Left lung (tissue), 14 donors: ENCODE measurements around the gene TWF2. TPM values are rescaled to one million over a fixed set of nuclear protein-coding genes. Genes with fewer than 3 reads are reported as not detected.
"Not testable (repeated sequence)": the region's sequence is repeated elsewhere in the genome, so short reads cannot be mapped to it uniquely, and the experiment has no call there.

Experiments
- ATAC-seq: fragments of 200-7000 bp; cut with Tn5 transposase; one replicate; pipeline ENCODE4 v1.9.1; 2020; ENCODE audit warnings: moderate library complexity
- DNase-seq, 4 donors: peaks; one replicate each; pipeline ENCODE4 v3.0.0-alpha.2; 2013 to 2020
- H3K27ac ChIP-seq, 2 donors: fragments of 200-600 bp; sonication (generic) in 1 of 2; one replicate each; pipeline versions ENCODE4 v1.5.0 to v1.8.0; 2020 to 2021
- H3K27me3 ChIP-seq, 2 donors: fragments of 200-600 bp; sonication (generic) in 1 of 2; one replicate each; pipeline versions ENCODE4 v1.5.0 to v1.8.0; 2020 to 2021
- H3K36me3 ChIP-seq, 2 donors: fragments of 200-600 bp; sonication (generic) in 1 of 2; one replicate each; pipeline versions ENCODE4 v1.5.0 to v1.8.0; 2020 to 2021
- H3K4me1 ChIP-seq, 2 donors: fragments of 200-600 bp; one replicate each; pipeline ENCODE4 v1.8.0; 2021
- H3K4me3 ChIP-seq, 2 donors: fragments of 200-600 bp; sonication (generic) in 1 of 2; one replicate each; pipeline versions ENCODE4 v1.5.0 to v1.8.0; 2020 to 2021; ENCODE audit warnings: mild to moderate bottlenecking in 1 of 2
- H3K9me3 ChIP-seq, 2 donors: fragments of 200-600 bp; sonication (generic) in 1 of 2; one replicate each; pipeline versions ENCODE4 v1.5.0 to v1.8.0; 2020 to 2021
- intact Hi-C, 2 donors: fragments of 100-400 bp; cut with DNase I; formaldehyde crosslinking; loops; one replicate each; pipeline versions ENCODE4 v1.11.2 to v1.14.2; 2022
- long read RNA-seq, 12 donors: library from polyadenylated mRNA in 2 of 12; unstranded in 2 of 12; transcript quantifications; one replicate each; pipeline ENCODE4 v2.0.0 and lab custom pipeline, GENCODE V29; 2019 to 2026
- polyA plus RNA-seq, 6 donors: library from polyadenylated mRNA; unstranded; fragments of 120-200 nt; gene quantifications; one replicate each; pipeline ENCODE4 v1.2.1, GENCODE V29; 2013; ENCODE audit not compliant: insufficient read length in 6 of 6
- total RNA-seq, 2 donors: library from RNA; stranded (reverse); fragmentation: NEBNext Ultra II Directional; extraction: Animal tissue kit (Norgen Biotek cat#: 25700); gene quantifications; one replicate each; pipeline ENCODE4 v1.2.1, GENCODE V29; 2021
- TF ChIP-seq, protein P1 (sequence below), 2 donors: fragments of 200-600 bp; sonication (generic) in 1 of 2; IDR thresholded peaks; one replicate each; pipeline versions ENCODE4 v1.5.0 to v1.8.0; 2021; ENCODE audit warnings: antibody characterized with exemption in 2 of 2
- donor health status: DM: no; HTN: yes; CAD: no.
- donor health status: DM: no; HTN: no; CAD: no.

TWF2 gene
- total RNA-seq = 10 to 100 TPM; 47.7 to 77.5 TPM
- polyA plus RNA-seq = 10 to 100 TPM; 28.9 to 37.7 (median 30.9) TPM
- long read RNA-seq, donor 1, transcript TWF2-201 (9 exons, 1,718 nt) = major isoform, 17 of 25 reads
- long read RNA-seq, donor 1, partial matches to known transcripts = 8 of 25 reads
- long read RNA-seq, donor 1, other reads (novel, unspliced or antisense) = 0 of 25 reads
- long read RNA-seq, donor 2, transcript TWF2-201 (9 exons, 1,718 nt) = major isoform, 27 of 33 reads
- long read RNA-seq, donor 2, partial matches to known transcripts = 0 of 33 reads
- long read RNA-seq, donor 2, other reads (novel, unspliced or antisense) = 5 of 33 reads
- long read RNA-seq, donor 3, transcript TWF2-201 (9 exons, 1,718 nt) = major isoform, 28 of 28 reads
- long read RNA-seq, donor 3, partial matches to known transcripts = 0 of 28 reads
- long read RNA-seq, donor 3, other reads (novel, unspliced or antisense) = 0 of 28 reads
- long read RNA-seq, donor 4, transcript TWF2-201 (9 exons, 1,718 nt) = major isoform, 62 of 71 reads
- long read RNA-seq, donor 4, partial matches to known transcripts = 2 of 71 reads
- long read RNA-seq, donor 4, other reads (novel, unspliced or antisense) = 7 of 71 reads
- long read RNA-seq, donor 5, transcript TWF2-201 (9 exons, 1,718 nt) = major isoform, 22 of 28 reads
- long read RNA-seq, donor 5, partial matches to known transcripts = 0 of 28 reads
- long read RNA-seq, donor 5, other reads (novel, unspliced or antisense) = 6 of 28 reads
- long read RNA-seq, donor 6, transcript TWF2-201 (9 exons, 1,718 nt) = major isoform, 27 of 27 reads
- long read RNA-seq, donor 6, partial matches to known transcripts = 0 of 27 reads
- long read RNA-seq, donor 6, other reads (novel, unspliced or antisense) = 0 of 27 reads
- long read RNA-seq, donor 7, transcript TWF2-201 (9 exons, 1,718 nt) = major isoform, 19 of 19 reads
- long read RNA-seq, donor 7, partial matches to known transcripts = 0 of 19 reads
- long read RNA-seq, donor 7, other reads (novel, unspliced or antisense) = 0 of 19 reads
- long read RNA-seq, donor 8, transcript TWF2-201 (9 exons, 1,718 nt) = major isoform, 25 of 25 reads
- long read RNA-seq, donor 8, partial matches to known transcripts = 0 of 25 reads
- long read RNA-seq, donor 8, other reads (novel, unspliced or antisense) = 0 of 25 reads
- long read RNA-seq, donor 9 = 0 reads
- long read RNA-seq, donor 10, transcript TWF2-201 (9 exons, 1,718 nt) = major isoform, 136 of 149 reads
- long read RNA-seq, donor 10, partial matches to known transcripts = 1 of 149 reads
- long read RNA-seq, donor 10, other reads (novel, unspliced or antisense) = 12 of 149 reads
- long read RNA-seq, donor 11, transcript TWF2-201 (9 exons, 1,718 nt) = major isoform, 28 of 28 reads
- long read RNA-seq, donor 11, partial matches to known transcripts = 0 of 28 reads
- long read RNA-seq, donor 11, other reads (novel, unspliced or antisense) = 0 of 28 reads
- long read RNA-seq, donor 12, transcript TWF2-201 (9 exons, 1,718 nt) = major isoform, 22 of 22 reads
- long read RNA-seq, donor 12, partial matches to known transcripts = 0 of 22 reads
- long read RNA-seq, donor 12, other reads (novel, unspliced or antisense) = 0 of 22 reads

DNA sequence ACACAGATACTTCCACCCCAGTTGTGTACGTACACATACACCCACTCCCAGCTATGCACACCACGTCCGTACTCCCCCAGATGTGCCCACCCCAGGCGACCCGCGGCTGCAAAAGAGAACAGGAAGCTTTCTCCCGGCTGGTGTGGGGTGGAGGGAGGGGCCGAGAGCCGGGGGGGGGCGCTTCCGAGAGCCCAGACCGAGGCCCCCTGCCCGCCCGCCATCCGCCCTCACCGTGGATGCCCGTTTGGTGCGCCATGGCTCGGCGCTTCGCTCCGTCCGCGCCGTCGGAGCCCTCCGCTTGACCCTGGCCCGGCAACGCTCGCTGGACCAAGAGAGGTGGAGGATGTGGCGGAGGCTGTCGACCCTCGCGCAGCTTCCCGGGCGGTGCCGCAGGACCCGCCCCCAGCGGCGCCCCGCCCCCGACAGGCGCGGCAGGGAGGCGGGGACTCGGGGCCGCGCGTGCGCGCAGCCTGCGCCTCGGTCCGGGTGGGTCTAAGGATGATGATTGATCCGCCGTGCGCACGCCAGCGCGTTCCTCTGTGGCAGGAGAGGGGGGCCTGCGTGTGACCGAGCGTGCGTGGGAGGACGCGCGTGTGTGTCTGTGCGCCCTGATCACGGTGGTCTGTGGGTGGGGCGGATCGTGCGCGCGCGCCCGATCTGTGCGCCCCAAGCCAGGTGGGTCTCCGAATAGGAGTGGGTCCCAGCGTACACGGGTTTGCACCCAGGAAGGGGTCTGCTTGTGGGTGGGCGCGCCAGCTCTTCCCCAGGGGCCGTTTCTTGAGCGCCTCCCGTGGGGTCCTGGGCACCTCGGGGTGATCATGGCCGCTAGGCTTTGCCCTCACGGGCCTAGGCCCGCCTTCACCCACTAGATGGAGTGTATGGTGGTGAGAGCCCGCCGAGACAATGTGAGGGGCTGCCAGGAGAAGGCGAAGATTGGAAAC is at the start of gene TWF2:
Gene TWF2 (minus strand): TSS at position 398 of the 941 bp plus-strand sequence. CDS start 142 bp downstream, at position 256.
- TF ChIP-seq, protein P1, sequence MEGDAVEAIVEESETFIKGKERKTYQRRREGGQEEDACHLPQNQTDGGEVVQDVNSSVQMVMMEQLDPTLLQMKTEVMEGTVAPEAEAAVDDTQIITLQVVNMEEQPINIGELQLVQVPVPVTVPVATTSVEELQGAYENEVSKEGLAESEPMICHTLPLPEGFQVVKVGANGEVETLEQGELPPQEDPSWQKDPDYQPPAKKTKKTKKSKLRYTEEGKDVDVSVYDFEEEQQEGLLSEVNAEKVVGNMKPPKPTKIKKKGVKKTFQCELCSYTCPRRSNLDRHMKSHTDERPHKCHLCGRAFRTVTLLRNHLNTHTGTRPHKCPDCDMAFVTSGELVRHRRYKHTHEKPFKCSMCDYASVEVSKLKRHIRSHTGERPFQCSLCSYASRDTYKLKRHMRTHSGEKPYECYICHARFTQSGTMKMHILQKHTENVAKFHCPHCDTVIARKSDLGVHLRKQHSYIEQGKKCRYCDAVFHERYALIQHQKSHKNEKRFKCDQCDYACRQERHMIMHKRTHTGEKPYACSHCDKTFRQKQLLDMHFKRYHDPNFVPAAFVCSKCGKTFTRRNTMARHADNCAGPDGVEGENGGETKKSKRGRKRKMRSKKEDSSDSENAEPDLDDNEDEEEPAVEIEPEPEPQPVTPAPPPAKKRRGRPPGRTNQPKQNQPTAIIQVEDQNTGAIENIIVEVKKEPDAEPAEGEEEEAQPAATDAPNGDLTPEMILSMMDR (IDR thresholded peaks at IDR 0.05) = peak; percentile 27 to 35
- Histone ChIP-seq H3K27ac (peak within 1 kb of the TSS; percentile 87 to 90), H3K4me3 (peak within 1 kb of the TSS; percentile 92 to 94), H3K4me1 (peaks cover 29 to 74% of the 10 kb centered on the region in 2 donors), H3K27me3 (no peaks in the 10 kb centered on the region), H3K36me3 (peaks cover 0 to 13% of the 10 kb centered on the region in 2 donors), H3K9me3 (no peaks in the 10 kb centered on the region)
- DNase-seq (peak; percentile 82 to 94 (median 86)), ATAC-seq (peak; percentile 92)
- intact Hi-C loops = loop anchor here in 1 of 2 donors (10.0 kb wide), 1 partner anchor 206 kb away; the partner anchor contains the start of gene SEMA3G

DNA sequence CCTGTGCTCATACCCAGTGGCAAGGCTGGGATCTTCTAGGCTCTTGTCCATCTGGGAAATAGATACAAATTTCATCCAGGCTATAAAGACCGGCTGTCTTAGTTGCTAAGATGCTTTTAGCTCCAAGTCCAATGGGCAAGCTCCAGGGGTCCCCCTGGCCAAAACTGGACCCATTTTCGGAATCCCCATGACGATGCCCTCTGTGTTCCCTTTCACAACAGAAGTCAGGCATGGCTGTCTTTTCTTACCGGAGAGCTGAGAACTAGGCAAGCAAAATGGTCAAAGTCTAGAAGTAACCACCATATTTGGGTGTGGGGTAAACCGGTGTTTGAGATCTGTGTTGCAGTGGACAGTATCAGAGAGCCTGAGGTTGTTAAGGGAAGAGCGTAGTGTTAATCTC is 49.7 kb upstream of the TWF2 start:
- peaks cover 0 to 34% of the 10 kb centered on the region in 2 donors for H3K36me3 ChIP-seq
- intact Hi-C loops = no loop called here
- H3K9me3 ChIP-seq = no peaks in the 10 kb centered on the region
- peak overlapping the region; percentile 55 to 81 for H3K4me3 ChIP-seq
- peaks cover 6 to 22% of the 10 kb centered on the region in 2 donors for H3K4me1 ChIP-seq
- TF ChIP-seq, protein P1 (IDR thresholded peaks at IDR 0.05) = no peak
- peak overlapping the region; percentile 99 for H3K27ac ChIP-seq
- DNase-seq (peak in 1 of 4 donors; percentile 17), ATAC-seq (no peak)
- no peaks in the 10 kb centered on the region for H3K27me3 ChIP-seq

DNA sequence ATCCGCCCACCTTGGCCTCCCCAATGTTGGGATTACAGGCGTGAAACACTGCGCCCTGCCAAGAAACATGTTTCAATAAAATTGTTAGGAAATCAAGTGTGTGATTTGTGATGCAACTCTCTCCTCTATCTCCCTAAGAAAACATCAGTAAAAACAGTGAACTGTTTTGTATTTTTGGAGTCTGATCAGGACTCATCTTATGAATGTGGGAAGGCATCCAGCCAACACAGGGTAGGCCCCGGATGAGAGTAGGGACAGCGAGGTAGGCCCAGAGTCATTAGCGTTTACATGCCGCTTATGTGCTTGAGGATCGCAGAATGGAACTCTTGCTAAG is 47.8 kb upstream of the TWF2 start:
- DNase-seq = peak in 2 of 4 donors; percentile 13 to 29
- peak overlapping the region; percentile 55 to 81 for H3K4me3 ChIP-seq
- ATAC-seq = no peak

DNA sequence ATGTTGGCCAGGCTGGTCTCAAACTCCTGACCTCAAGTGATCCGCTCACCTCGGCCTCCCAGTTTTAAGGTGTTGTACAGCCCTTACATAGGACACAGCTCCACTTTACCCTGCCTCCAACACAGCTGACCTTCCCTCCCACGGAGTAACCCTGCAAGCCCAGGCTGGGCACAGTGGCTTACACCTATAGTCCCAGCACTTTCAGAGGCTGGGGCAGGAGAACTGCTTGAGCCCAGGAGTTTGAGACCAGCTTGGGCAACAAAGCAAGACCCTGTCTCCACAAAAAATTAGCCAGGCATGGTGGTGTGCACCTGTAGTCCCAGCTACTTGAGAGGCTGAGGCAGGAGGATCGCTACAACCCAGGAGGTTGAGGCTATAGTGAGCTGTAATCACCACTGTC is 45.1 kb upstream of the TWF2 start:
- H3K36me3 ChIP-seq, H3K9me3 ChIP-seq, intact Hi-C loops, H3K27ac ChIP-seq, H3K4me3 ChIP-seq, H3K27me3 ChIP-seq, ATAC-seq: not testable (repeated sequence)
- DNase-seq = peak in 1 of 4 donors; percentile 21
- peaks cover 6 to 44% of the 10 kb centered on the region in 2 donors for H3K4me1 ChIP-seq

More for the DNA sequence above, 47.8 kb upstream of the TWF2 start:
- intact Hi-C loops = no loop called here
- TF ChIP-seq, protein P1 (IDR thresholded peaks at IDR 0.05) = no peak
- Histone ChIP-seq H3K27ac (peak overlapping the region; percentile 99), H3K4me1 (peaks cover 6 to 27% of the 10 kb centered on the region in 2 donors), H3K36me3 (peaks cover 0 to 15% of the 10 kb centered on the region in 2 donors), H3K27me3 (no peaks in the 10 kb centered on the region), H3K9me3 (no peaks in the 10 kb centered on the region)
